ENCODE results near the gene MAST2.

Gene MAST2

DNA sequence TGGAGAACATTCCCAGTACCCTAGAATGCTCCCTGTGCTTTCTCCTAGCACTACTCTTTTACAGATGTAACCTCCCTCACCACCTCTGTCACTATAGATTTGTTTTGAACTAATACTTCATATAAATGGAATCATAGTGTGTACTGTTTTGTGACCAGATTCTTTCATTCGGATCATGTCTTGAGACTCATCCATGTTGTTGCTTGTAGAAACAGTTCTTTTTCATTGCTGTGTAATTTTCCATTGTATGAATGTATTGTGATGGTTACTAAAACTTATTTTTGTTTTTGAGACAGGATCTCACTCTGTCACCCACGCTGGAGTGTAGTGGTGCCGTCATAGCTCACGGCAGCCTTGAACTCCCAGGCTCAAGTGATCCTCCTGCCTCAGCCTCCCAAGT is 2.7 kb downstream of the MAST2 start:
- Histone ChIP-seq H3K9me2 (ENCODE audit: low read depth, low read length) (no peaks in the 10 kb centered on the region), H3F3A (ENCODE audit: insufficient read depth, low read length) (no peaks in the 10 kb centered on the region), H4K20me1 (ENCODE audit: insufficient read depth, low read length) (no peaks in the 10 kb centered on the region), H2AFZ (ENCODE audit: low read length) (no peak overlapping the region), H3K79me2 (ENCODE audit: insufficient read depth, low read length) (peaks cover 53% of the 10 kb centered on the region), H3K4me2 (ENCODE audit: low read length) (no peak overlapping the region; the same call in 1 of the 2 replicates), H3K27me3 (ENCODE audit: insufficient read depth, low read length) (no peaks in the 10 kb centered on the region), H3K27ac (ENCODE audit: low read depth, low read length, poor library complexity, severe bottlenecking) (no peak overlapping the region), H3K9ac (ENCODE audit: low read length) (no peak overlapping the region), H3K4me1 (ENCODE audit: insufficient read depth, low read length, severe bottlenecking) (peaks cover 27% of the 10 kb centered on the region), H3K36me3 (ENCODE audit: insufficient read depth, low read length) (peaks cover 30% of the 10 kb centered on the region), H3K4me3 (ENCODE audit: low read depth, low read length, poor library complexity, severe bottlenecking) (no peak overlapping the region), H3K9me3 (ENCODE audit: low read length) (no peaks in the 10 kb centered on the region)
- TF ChIP-seq, protein P1, sequence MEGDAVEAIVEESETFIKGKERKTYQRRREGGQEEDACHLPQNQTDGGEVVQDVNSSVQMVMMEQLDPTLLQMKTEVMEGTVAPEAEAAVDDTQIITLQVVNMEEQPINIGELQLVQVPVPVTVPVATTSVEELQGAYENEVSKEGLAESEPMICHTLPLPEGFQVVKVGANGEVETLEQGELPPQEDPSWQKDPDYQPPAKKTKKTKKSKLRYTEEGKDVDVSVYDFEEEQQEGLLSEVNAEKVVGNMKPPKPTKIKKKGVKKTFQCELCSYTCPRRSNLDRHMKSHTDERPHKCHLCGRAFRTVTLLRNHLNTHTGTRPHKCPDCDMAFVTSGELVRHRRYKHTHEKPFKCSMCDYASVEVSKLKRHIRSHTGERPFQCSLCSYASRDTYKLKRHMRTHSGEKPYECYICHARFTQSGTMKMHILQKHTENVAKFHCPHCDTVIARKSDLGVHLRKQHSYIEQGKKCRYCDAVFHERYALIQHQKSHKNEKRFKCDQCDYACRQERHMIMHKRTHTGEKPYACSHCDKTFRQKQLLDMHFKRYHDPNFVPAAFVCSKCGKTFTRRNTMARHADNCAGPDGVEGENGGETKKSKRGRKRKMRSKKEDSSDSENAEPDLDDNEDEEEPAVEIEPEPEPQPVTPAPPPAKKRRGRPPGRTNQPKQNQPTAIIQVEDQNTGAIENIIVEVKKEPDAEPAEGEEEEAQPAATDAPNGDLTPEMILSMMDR (IDR thresholded peaks at IDR 0.05; ENCODE audit: low read length) = no peak
- TF ChIP-seq EZH2 (IDR thresholded peaks at IDR 0.05; ENCODE audit: borderline replicate concordance, low read length) = no peak

DNA sequence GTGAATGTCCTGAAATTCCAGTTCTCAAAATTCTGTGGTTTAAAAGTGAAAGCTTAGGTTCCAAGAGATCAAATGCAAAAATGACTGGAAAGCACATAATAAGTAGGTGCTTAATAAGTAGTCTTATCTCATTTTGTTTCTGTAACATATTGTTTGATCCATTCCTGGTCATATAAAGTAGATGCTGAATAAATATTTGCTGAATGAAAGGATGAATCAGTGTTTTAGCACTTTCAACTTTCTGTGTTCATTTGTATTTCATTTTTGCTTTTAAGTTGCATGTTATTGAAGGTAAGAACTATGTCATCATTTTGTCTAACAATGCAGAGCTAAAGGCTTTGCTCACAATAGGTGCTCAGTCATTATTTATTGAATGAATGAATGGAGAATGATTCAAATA is 6.3 kb downstream of the MAST2 start:
- no peak overlapping the region for H3K4me3 ChIP-seq (ENCODE audit: low read depth, low read length, poor library complexity, severe bottlenecking)
- no peaks in the 10 kb centered on the region for H3K9me3 ChIP-seq (ENCODE audit: low read length)
- no peak overlapping the region for H3K27ac ChIP-seq (ENCODE audit: low read depth, low read length, poor library complexity, severe bottlenecking)
- H3F3A ChIP-seq (ENCODE audit: insufficient read depth, low read length) = no peaks in the 10 kb centered on the region
- H3K4me2 ChIP-seq (ENCODE audit: low read length) = no peak overlapping the region
- no peak overlapping the region for H3K9ac ChIP-seq (ENCODE audit: low read length)
- H3K36me3 ChIP-seq (ENCODE audit: insufficient read depth, low read length) = peaks cover 35% of the 10 kb centered on the region
- H3K27me3 ChIP-seq (ENCODE audit: insufficient read depth, low read length) = no peaks in the 10 kb centered on the region
- no peaks in the 10 kb centered on the region for H4K20me1 ChIP-seq (ENCODE audit: insufficient read depth, low read length)
- peaks cover 26% of the 10 kb centered on the region for H3K4me1 ChIP-seq (ENCODE audit: insufficient read depth, low read length, severe bottlenecking)
- H2AFZ ChIP-seq (ENCODE audit: low read length) = no peak overlapping the region
- no peak for TF ChIP-seq EZH2 (IDR thresholded peaks at IDR 0.05; ENCODE audit: borderline replicate concordance, low read length)
- TF ChIP-seq, protein P1 (IDR thresholded peaks at IDR 0.05; ENCODE audit: low read length) = no peak
- peaks cover 49% of the 10 kb centered on the region for H3K79me2 ChIP-seq (ENCODE audit: insufficient read depth, low read length)
- H3K9me2 ChIP-seq (ENCODE audit: low read depth, low read length) = no peaks in the 10 kb centered on the region

DNA sequence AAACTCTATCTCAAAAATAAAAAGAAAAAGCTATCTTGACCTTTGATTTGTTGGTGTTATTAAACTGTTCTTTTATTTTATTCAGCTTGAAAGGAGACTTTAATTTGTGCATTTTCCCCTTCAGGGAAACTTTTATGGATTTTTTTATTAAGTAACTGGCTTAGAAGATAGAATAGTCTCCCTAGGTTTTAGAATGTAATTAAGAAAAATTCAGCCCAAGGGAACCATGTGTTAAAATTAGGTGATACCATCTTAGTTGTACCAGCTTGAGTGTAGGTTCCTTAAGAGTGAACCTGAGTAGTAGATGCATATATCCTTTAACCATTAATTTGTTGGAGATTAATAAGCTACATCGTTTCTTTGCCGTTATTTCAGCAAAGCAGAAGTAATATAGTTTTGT is 11.4 kb downstream of the MAST2 start:
- H3K36me3 ChIP-seq (ENCODE audit: insufficient read depth, low read length) = peaks cover 35% of the 10 kb centered on the region
- no peak overlapping the region for H3K4me2 ChIP-seq (ENCODE audit: low read length)
- peaks cover 32% of the 10 kb centered on the region for H3K79me2 ChIP-seq (ENCODE audit: insufficient read depth, low read length)

More for the DNA sequence above, 11.4 kb downstream of the MAST2 start:
- Histone ChIP-seq H3K9me2 (ENCODE audit: low read depth, low read length) (no peaks in the 10 kb centered on the region), H3K9ac (ENCODE audit: low read length) (no peak overlapping the region), H2AFZ (ENCODE audit: low read length) (no peak overlapping the region), H3F3A (ENCODE audit: insufficient read depth, low read length) (no peaks in the 10 kb centered on the region), H3K9me3 (ENCODE audit: low read length) (0 out of 2 replicates have a peak, but pooled peaks cover 3% of the 10 kb centered on the region), H3K4me3 (ENCODE audit: low read depth, low read length, poor library complexity, severe bottlenecking) (no peak overlapping the region), H4K20me1 (ENCODE audit: insufficient read depth, low read length) (no peaks in the 10 kb centered on the region), H3K4me1 (ENCODE audit: insufficient read depth, low read length, severe bottlenecking) (peaks cover 16% of the 10 kb centered on the region), H3K27me3 (ENCODE audit: insufficient read depth, low read length) (no peaks in the 10 kb centered on the region), H3K27ac (ENCODE audit: low read depth, low read length, poor library complexity, severe bottlenecking) (no peak overlapping the region)
- no peak for TF ChIP-seq EZH2 (IDR thresholded peaks at IDR 0.05; ENCODE audit: borderline replicate concordance, low read length)
- TF ChIP-seq, protein P1 (IDR thresholded peaks at IDR 0.05; ENCODE audit: low read length) = no peak

All from OCI-LY1 (cell line).